Limb (tissue), 2 donors: ENCODE measurements around the gene LRRC59.
A peak's percentile ranks its signal among the peaks of the same experiment; 100 is the strongest.
"Not testable (repeated sequence)": the region's sequence is repeated elsewhere in the genome, so short reads cannot be mapped to it uniquely, and the experiment has no call there.

Source experiments
- DNase-seq, 2 donors: peaks; one replicate each; pipeline ENCODE4 v3.0.0-alpha.2; 2016; ENCODE audit errors: extremely low spot score in 2 of 2

The LRRC59 gene

GRCh38 chr17:50347117-50347893 lies 50.0 kb downstream of the LRRC59 start:
- peak in 1 of 2 donors; percentile 44 for DNase-seq

GRCh38 chr17:50346313-50347116 lies 50.8 kb downstream of the LRRC59 start:
- DNase-seq = peak in 1 of 2 donors; percentile 46

- DNase-seq = peak; percentile 84 to 93
Observed at GRCh38 chr17:50345432-50346312, 51.7 kb downstream of the LRRC59 start, which contains the start of gene XYLT2. Gene XYLT2 (plus strand): TSS chr17:50346126. CDS start chr17:50346141, 15 bp downstream.

- DNase-seq = peak in 1 of 2 donors; percentile 30
Observed at GRCh38 chr17:50344731-50345365, 52.5 kb downstream of the LRRC59 start.

GRCh38 chr17:50339381-50339780 lies 57.9 kb downstream of the LRRC59 start:
- no peak for DNase-seq

GRCh38 chr17:50338645-50339044 lies 58.7 kb downstream of the LRRC59 start:
- DNase-seq = no peak

GRCh38 chr17:50337956-50338355 lies 59.4 kb downstream of the LRRC59 start:
- no peak for DNase-seq

- DNase-seq = not testable (repeated sequence)
Observed at GRCh38 chr17:50333291-50334057, 63.8 kb downstream of the LRRC59 start.

- no peak for DNase-seq
Observed at GRCh38 chr17:50332196-50332595, 65.1 kb downstream of the LRRC59 start.
